Glutamatergic neuron (in vitro differentiated cells): ENCODE data around the gene CCDC138. TPM values are rescaled to one million over a fixed set of nuclear protein-coding genes. Genes with fewer than 3 reads are reported as not detected.

Source experiments
- DNase-seq: peaks from one replicate; pipeline ENCODE4 v3.0.0; 2022
- H3K27ac Mint-ChIP-seq: one replicate; pipeline ENCODE4 v1.8.0; 2020; ENCODE audit warnings: mild to moderate bottlenecking, mixed read lengths, inconsistent platforms; ENCODE audit not compliant: unreplicated experiment
- H3K27me3 Mint-ChIP-seq: one replicate; pipeline ENCODE4 v1.8.0; 2020; ENCODE audit warnings: mild to moderate bottlenecking, moderate library complexity, mixed read lengths, inconsistent platforms; ENCODE audit not compliant: unreplicated experiment
- H3K36me3 Mint-ChIP-seq: one replicate; pipeline ENCODE4 v1.8.0; 2020; ENCODE audit warnings: mild to moderate bottlenecking, mixed read lengths, inconsistent platforms; ENCODE audit not compliant: unreplicated experiment
- H3K4me1 Mint-ChIP-seq: one replicate; pipeline ENCODE4 v1.8.0; 2020; ENCODE audit warnings: mild to moderate bottlenecking, low read depth, mixed read lengths, inconsistent platforms; ENCODE audit not compliant: unreplicated experiment
- H3K4me3 Mint-ChIP-seq: one replicate; pipeline ENCODE4 v1.8.0; 2020; ENCODE audit warnings: mild to moderate bottlenecking, mixed read lengths, inconsistent platforms; ENCODE audit not compliant: unreplicated experiment
- H3K9me3 Mint-ChIP-seq: one replicate; pipeline ENCODE4 v1.8.0; 2020; ENCODE audit warnings: mild to moderate bottlenecking, moderate library complexity, mixed read lengths, inconsistent platforms; ENCODE audit not compliant: unreplicated experiment
- CTCF ChIP-seq: fragments of 200-600 bp; sonication (generic); IDR thresholded peaks from one replicate; pipeline ENCODE4 v1.5.0; 2021; ENCODE audit not compliant: partially characterized antibody, unreplicated experiment
- total RNA-seq: library from RNA; stranded (reverse); fragmentation: NEBNext Ultra II Directional; extraction: Animal tissue kit (Norgen Biotek cat#: 25700); gene quantifications from one replicate; pipeline ENCODE4 v1.2.1, GENCODE V29; 2021; ENCODE audit not compliant: unreplicated experiment

CCDC138 gene
- total RNA-seq, 1 donor from 2014 or later: 12.0 TPM

GRCh38 chr2:108889907-108890306 lies 103.3 kb downstream of the CCDC138 start:
- no peaks in the 10 kb centered on the region for H3K4me1 Mint-ChIP-seq
- no peaks in the 10 kb centered on the region for H3K27me3 Mint-ChIP-seq
- H3K27ac Mint-ChIP-seq: no peak overlapping the region
- no peaks in the 10 kb centered on the region for H3K9me3 Mint-ChIP-seq
- peaks cover 24% of the 10 kb centered on the region for H3K36me3 Mint-ChIP-seq
- DNase-seq: no peak
- H3K4me3 Mint-ChIP-seq: no peak overlapping the region
- TF ChIP-seq CTCF: no peak

- Mint-ChIP-seq H3K27ac (no peak overlapping the region), H3K27me3 (no peaks in the 10 kb centered on the region), H3K9me3 (no peaks in the 10 kb centered on the region), H3K4me1 (no peaks in the 10 kb centered on the region), H3K4me3 (no peak overlapping the region), H3K36me3 (peaks cover 18% of the 10 kb centered on the region)
- DNase-seq: no peak
- TF ChIP-seq CTCF: no peak
These were observed 106.7 kb downstream of the CCDC138 start for GRCh38 chr2:108893277-108893676.

GRCh38 chr2:108894766-108895165 lies 108.2 kb downstream of the CCDC138 start:
- Mint-ChIP-seq H3K27ac (no peak overlapping the region), H3K4me1 (no peaks in the 10 kb centered on the region)
- DNase-seq: no peak

GRCh38 chr2:108895188-108895587 lies 108.6 kb downstream of the CCDC138 start:
- H3K4me1 Mint-ChIP-seq: no peaks in the 10 kb centered on the region
- TF ChIP-seq CTCF: no peak
- H3K27me3 Mint-ChIP-seq: no peaks in the 10 kb centered on the region
- no peak overlapping the region for H3K4me3 Mint-ChIP-seq
- H3K36me3 Mint-ChIP-seq: peaks cover 10% of the 10 kb centered on the region
- DNase-seq: no peak
- no peaks in the 10 kb centered on the region for H3K9me3 Mint-ChIP-seq
- H3K27ac Mint-ChIP-seq: no peak overlapping the region

More at GRCh38 chr2:108894766-108895165, 108.2 kb downstream of the CCDC138 start:
- H3K4me3 Mint-ChIP-seq: no peak overlapping the region
- peaks cover 11% of the 10 kb centered on the region for H3K36me3 Mint-ChIP-seq
- TF ChIP-seq CTCF: no peak
- H3K27me3 Mint-ChIP-seq: no peaks in the 10 kb centered on the region
- no peaks in the 10 kb centered on the region for H3K9me3 Mint-ChIP-seq

- Mint-ChIP-seq H3K4me1 (no peaks in the 10 kb centered on the region), H3K9me3 (no peaks in the 10 kb centered on the region), H3K27ac (no peak overlapping the region), H3K27me3 (no peaks in the 10 kb centered on the region), H3K36me3 (no peaks in the 10 kb centered on the region), H3K4me3 (no peak overlapping the region)
- no peak for TF ChIP-seq CTCF
- DNase-seq: no peak
These were observed 110.2 kb downstream of the CCDC138 start for GRCh38 chr2:108896741-108897140.
